Activated CD4-positive, CD25-positive, alpha-beta regulatory T cell treated with anti-CD3 and anti-CD28 coated beads, Interleukin-2, amount 50 U/mL, for 72 hours (primary cell): Measurements from ENCODE around the gene TRAF3IP1.

Source experiments
- DNase-seq: peaks from one replicate; pipeline ENCODE4 v3.0.0; 2021

TRAF3IP1 gene

DNA sequence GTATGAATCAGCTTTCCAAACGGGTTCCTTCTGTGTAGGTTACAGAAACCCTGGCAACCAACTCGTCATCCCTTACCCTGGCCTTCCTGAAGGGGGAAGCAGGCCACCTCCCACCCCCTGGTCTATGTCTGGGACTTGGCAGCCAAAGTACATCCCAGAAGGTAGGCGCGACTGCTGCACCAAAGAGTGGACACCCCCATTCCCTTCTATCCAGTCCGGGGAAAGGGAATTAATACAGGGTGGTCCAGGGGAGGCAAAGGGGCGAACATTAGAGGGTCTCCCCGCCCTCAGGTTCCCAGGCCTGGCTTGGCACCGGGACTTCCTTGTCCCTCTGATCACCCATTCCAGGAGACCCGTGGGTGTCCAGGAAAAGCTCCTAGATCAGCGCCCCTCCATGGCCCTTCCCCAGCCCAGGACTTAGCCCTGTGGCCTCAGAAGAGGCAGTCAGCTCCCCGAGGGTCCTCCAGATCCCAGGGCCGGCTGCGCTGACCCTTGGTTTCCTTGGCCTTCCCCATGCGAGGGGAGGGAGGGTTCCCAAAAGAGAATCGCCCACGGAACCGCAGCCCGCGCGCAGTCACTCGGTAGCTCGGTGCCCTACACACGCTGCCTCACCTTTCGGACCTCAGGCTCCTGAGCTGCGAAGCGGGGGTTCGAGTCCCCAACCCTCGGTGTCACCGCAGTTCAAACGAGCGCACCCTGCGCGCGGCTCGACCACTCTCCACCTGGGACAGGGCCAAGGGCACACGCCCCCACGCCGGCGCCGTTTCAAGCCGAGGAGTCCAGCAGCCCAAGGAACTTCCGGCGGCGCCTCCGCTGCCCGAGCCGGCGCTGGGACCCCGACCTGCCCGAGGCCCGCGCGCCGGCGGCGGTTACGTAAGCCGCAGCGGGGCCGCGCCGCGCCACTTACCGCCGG lies 32.3 kb upstream of the TRAF3IP1 start, which contains the start of gene PER2:
Gene PER2 (minus strand): TSS at position 874 of the 913 bp plus-strand sequence. CDS start 10,674 bp downstream, outside the sequence.
- no peak for DNase-seq

DNA sequence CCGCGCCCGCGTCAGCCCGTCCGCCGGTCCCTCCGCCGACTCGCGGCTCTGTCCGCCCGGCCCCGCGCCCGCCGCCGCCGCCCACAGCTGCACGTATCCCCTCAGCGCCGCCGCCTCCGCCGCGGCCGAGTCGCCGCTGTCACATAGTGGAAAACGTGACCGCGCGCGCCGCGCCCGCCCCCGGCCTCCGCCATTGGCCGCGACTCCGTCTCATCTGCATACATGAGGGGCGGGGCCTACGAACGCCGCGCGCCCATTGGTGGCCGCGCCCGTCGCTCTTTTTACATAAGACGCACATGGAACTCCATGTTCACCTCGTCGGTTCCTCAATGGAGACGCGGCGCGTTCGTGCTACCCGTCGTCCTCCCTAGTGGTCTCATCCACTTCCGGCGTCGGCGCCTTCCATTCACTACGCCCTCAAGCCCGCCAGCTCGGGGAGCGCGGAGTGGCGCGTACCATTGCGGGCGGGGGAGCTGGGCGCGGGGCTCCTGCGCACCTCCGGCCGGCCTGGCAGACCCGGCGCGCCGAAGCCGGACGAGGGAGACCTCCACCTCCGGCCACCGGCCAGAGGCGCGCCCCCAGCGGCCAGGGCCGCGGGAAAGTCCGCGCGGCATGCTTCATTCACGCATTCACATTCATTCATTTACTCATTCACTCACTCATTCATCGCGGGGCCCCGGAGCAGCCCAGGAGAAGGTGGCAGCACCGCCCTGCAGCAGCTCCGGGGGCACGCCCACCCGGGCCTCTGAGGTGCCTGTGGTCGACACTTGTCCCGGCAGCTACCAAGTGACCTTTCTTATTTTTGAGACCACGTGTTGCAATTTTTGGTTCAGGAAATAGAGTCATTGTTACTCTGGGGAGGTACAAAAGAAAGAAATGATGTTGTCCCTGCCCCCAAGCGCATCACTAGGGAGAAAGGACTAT lies 31.4 kb upstream of the TRAF3IP1 start:
- peak; percentile 99 for DNase-seq

DNA sequence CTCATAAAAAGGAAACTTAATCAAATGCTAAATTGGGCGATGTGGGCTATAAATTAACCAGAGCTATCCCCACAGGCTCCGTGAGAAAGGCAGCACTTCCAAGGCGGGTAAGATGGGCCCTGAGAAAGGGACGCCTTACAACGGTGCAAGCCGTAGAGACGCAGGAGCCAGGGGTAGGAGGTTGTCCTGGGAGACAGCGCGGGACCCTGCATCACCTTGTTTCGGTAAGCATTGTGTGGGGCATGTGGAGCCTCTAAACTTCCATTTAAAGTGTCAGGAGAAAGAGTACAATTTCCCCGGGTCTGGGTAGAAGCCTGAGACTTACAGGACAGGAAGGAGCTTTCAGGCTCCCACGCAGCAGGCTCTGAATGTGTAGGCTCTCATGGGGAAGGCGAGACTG lies 30.7 kb upstream of the TRAF3IP1 start:
- no peak for DNase-seq

DNA sequence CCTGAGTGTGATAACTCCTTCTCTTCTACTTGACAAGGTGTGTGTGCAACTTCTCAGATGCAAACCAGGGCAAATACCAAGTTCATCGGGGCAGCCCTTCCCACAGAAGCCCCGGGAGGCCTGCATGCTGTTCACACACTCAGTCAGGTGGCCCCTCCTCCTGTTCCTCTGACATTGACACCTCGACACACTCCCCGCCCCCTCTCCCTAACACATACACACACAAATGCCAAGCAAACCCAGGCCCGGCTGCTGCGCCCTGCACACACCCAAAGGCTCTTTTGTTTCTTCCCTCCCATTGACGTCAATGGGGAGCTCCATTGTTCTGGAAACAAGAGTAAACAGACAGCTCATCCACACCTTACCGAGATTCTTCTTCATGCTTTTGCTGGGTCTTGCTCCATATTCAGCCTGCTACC lies 30.2 kb upstream of the TRAF3IP1 start:
- no peak for DNase-seq

DNA sequence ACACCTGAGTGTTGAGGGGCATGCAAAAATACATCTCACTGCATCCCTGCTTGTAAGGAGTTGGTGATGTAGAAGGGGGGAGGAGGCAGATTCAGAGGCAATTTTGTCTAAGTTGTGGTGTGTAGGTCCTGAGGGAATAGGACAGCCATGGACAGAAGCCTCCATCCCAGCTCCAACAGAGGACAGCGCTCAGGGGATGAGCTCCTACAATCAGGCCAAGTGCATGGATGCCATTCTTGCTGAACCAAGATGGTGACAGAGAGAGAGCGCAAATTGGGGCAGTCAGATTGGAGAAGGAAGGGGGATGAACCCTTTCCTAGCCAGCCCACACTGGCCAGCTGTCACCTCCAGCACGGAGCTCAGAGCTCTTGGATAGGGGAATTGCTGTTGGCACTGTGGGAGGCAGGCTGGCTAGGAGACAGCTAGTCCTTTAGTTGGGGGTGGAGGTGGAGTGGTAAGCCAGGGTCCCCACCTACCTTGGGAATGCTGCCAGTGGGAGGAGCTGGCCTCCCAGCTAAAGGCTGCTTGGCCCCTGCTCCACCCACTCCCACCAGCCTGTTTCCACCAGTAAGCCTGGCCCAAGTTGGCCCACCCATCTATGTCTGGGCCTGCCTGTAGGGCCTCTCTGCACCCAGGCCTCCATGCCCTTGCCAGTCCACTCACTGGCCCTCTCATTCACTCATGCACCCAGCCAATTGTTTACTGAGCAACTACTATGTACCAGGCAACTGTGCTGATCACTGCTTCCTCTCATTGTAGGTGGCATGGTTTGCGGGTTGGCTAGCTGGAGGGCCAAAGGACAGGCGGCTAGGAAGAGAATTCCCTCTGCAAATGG lies 29.4 kb upstream of the TRAF3IP1 start:
- no peak for DNase-seq

DNA sequence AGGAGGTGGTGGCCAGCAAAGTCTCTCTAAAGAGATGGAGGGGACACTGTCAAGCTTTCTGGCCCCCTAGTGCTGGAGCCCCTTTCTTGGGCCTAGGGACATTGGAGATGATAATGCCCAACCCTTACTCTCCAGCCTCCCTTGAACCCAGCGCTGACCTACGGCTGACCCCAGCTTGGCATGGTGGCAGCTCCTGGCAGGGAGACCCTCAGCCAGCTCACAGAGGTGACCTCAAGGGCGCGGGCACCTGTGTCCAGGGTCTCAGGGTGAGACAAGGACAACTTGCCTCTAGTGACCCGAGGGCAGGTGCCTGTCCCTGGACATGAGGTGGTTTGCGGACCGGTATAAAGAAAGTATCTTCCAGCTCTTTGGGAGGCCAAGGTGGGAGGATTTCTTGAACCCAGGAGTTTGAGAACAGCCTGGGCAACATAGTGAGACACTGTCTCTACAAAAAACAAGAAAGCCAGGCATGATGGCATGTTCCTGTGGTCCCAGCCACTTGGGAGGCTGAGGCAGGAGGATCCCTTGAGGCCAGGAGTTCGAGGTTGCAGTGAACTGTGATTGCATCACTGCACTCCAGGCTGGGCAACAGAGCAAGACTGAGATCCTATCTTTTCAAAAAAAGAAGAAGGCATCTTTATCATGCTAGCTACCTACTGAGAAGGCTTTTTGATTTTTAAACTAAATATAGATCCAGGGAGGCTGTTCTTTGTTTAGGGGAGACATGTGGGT lies 28.6 kb upstream of the TRAF3IP1 start:
- DNase-seq, result no peak

DNA sequence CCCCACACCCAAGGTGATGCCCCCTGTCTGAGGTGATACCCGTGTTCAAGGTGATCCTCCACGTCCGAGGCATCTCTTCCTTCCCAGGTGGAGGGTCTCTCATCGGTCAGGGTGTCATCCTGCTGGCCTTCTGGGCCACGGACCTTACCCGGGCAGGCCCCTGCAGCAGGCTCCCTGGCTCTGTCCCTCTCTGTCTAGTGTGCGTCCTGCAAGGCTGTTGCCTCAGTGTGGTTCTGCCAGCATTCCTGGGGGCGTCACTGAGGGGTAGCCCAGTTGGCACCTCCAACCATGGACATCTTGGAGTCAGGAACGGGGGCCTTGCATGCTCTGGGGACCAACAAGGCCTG lies 26.3 kb upstream of the TRAF3IP1 start:
- DNase-seq, result no peak

DNA sequence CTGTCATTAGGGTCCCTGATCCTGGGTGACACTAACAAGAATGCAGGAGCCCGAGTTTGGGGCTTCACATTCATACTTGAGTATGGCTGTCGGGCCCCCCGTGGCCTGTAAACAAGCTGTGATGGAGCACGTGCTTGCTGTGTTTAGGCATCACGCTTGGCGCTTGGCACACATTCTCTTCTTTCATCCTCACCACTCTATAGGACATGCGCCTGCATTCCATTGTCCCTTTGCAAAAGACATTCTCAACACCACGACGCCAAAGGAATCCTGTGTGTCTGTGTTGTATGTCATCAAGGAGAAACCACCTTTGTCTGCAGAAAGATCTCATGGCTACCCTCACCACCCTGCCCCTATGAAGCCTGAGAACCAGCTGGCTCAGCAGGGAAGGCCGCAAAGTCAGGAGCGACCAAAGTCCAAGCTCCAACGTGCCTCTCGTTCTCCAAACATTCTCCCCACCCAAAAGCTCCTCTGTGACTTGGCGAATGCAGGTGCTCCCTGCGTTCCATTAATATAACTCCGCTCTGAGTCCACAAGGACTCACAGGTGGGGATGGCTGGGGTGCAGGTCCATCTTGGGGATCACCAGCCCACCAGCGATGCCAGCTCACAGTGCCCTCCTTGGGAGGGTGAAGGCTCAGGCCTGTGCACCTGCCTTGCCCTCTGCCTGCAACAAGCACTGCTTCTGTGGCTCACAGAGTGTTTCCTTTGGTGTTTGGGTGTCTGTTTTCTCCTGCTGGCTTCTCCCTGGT lies 25.8 kb upstream of the TRAF3IP1 start:
- no peak for DNase-seq

DNA sequence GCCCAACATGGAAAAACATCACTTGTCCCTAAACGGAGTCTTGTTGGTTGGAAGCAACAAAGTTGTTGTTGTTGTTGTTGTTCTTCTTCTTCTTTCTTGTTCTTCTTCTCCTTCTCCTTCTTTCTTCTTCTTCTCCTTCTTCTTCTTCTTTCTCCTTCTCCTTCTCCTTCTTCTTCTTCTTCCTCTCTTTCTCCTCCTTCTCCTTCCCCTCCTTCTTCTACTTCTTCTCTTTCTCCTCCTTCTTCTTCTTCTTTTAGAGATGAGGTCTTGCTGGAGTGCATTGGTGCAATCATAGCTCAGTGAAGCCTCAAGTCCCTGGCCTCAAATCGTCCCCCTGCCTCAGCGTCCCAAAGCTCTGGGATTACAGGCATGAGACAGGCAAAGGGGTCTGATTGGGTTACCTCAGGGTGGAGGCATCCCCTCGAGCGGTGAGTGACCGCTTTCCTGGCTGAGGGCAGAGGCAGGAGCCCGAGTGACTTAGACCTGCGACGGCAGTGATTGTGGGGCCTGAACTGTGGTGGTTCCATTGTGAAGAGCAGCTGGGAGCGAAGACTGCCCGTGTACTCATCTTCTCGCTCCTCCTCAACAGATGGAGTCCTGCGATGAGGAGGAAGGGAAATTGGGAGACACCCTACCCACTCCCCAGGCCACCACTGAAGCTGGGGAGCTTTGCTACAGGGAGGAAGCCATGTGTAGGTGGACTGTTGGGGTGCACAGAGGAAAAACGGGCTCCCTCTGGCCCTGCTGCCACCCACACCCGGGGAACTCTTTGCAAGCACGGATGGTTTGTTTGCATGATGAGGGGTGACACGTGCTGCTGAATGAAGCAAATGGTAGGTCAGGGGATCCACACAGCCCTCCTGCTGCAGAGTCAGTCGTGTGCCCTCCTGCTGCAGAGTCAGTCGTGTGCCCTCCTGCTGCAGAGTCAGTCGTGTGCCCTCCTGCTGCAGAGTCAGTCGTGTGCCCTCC lies 24.9 kb upstream of the TRAF3IP1 start:
- no peak for DNase-seq

DNA sequence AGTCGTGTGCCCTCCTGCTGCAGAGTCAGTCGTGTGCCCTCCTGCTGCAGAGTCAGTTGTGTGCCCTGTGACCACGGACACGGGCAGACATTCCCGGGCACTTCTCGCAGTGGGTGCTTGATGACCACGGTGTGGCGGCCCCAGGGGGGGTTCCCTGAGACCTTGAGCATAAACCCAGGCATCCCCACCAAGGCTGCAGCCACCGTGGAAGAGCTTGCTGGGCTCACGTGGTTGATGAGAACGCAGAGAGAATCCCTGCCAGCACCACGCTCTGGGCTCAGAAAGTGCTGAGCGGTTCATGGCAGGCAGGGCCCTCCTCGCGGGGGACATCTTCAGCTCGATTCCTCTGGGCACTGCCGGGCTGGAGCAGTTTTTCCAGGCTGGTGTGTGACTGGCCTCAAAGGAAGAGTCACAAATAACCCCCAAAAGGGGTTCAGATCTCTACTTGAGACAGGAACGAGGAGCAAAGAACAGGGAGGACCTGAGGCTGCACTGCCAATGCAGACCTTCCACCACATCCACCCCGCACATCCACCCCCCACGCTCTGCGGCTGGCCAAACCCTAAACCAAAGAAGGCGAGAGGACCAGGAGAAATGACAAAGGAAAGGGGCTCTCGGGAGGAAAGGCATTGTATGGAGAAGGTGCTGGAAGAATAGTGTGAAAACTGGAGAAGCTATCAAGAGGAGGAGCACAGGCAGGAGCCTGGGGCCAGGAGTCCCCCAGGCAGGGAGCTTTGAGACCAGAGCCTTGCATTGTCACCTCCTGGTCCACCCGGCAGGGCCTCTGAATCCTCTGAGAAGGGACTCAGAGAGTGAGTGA lies 23.5 kb upstream of the TRAF3IP1 start:
- DNase-seq, result no peak

DNA sequence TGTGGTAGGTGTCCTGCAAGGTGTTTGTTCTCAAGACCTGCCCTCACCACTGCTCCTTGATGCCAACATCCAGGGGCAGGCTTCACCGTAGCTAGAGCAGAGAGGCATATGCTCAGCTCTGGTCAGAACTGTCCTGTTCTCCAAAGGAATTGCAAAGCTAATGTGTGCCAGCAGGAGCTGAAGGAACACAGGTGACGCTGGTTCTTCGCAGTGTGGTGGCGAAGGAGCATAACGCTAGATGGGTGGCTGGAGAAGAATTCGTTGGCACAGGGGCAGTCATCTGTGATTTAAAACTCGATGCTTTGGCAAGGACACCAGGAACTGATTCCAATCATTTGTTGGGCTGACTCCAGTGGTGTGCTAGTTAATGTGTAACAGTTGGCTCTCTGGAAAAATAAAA lies 20.5 kb upstream of the TRAF3IP1 start:
- DNase-seq, result no peak

DNA sequence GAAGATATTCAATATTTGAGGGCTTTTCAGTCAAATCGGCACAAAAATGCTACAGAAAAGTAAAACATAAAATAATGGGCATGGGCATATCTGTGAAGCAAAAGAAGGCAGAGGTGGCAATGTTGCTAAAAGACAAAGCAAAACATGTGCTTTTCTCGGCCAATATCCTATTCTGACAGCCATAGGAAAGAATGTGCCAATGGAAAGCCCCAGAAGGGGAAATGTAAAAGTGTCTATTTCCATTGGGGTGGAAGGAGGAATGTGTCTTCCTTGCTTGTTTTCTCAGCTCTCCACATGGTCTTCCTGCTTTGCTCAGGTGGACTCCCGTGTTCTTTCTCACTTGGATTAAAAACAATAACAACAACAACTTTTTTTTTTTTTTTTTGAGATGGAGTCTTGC lies 18.2 kb upstream of the TRAF3IP1 start:
- no peak for DNase-seq

DNA sequence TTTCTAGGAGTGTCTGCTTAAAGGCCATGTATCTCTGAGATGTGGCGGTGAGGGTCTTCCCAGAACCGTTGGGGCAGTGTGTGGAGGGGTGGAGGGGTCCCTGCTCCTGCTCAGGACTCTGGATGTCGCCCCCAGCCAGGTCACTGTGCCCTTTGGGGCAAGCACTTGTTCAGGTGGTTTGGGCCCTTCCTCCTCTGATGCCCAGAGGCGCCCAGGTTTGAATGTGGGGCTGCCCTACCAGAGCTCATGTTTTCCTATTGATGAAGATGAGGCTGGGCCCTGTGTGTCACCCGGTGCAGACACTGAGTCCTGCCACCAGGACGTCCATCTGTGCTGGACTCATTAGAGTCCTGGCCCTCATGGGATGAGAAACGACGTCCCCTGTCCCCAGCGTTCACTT lies 17.6 kb upstream of the TRAF3IP1 start:
- DNase-seq, result no peak

DNA sequence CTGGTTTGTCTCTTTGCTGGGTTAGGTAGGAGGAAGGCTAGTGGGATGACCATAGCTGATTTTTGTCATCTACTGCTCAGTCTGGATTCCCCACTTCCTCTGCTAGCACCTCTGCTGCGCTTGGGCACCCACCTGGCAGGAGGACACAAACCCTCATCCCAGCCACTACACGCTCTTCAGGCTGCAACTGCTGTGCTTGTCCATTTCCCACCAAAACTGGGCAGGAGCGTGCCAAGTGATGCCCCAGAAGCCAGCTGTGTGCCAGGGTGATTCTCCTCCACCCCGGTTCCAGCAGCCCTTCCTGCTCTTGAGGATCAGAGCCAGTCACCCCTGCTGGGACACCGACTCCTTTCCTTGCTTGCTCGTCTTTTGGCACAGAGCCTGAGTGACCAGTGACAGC lies 16.2 kb upstream of the TRAF3IP1 start:
- DNase-seq, result peak; percentile 12

DNA sequence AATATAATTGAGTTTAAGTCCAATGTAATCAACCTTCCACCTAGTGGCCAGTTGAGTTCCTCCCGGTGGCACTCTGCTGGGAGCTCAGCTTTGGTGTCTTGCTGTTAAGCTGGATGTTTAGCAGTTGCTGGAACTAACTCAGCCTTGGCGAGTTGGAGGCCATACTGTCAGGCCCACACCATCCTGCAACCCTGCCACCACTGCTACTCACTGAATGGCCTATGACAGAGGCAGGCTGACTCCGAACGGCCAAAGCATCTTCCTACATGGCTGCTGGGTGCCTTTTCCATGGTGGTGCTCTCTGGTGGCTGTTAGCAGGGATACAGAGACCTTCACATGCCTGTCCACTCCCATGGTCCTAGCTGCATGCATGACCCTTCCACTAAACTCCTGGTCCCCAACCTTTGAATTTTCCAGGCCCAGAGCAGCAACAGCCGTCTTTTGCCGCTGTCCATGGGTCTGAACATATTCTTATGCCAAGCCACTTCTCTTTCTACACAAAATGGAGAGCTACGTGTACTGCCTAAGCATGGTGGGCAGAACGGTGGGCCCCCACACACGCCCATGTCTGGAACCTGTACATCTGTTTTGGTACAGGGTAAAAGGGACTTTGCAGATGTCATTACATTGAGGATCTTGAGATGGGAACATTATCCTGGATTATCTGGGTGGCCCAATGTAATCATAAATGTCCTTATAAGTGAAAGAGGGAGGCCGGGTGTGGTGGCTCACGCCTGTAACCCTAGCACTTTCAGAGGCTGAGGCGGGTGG lies 15.0 kb upstream of the TRAF3IP1 start:
- no peak for DNase-seq

DNA sequence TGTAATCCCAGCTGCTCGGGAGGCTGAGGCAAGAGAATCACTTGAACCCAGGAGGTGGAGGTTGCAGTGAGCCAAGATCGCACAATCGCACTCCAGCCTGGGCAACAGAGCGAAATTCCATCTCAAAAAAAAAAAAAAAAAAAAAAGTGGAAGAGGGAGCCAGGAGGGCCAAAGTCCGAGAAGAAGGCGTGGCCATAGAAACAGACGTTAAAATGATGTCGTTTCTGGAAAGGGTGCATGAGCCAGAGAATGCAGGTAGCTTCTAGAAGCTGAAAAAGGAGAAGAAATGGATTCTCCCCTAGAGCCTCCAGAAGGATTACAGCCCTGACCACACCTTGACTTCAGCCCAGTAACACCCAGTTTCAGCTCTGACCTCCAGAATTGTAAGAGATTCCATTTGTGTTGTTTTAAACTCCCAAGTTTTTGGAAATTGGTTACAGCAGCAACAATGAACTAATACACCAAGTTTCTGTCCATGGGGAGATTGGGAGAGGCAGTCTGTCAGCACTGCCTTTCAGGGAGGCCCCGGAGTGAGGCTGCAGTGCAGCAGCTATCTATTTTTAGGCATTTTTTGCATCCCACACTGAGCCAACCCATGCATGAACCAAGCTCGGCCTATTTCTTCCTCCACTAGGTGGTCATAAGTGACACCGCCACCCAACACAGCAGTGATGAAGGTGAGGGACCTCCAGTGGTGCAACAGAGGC lies 14.2 kb upstream of the TRAF3IP1 start:
- DNase-seq, result no peak

DNA sequence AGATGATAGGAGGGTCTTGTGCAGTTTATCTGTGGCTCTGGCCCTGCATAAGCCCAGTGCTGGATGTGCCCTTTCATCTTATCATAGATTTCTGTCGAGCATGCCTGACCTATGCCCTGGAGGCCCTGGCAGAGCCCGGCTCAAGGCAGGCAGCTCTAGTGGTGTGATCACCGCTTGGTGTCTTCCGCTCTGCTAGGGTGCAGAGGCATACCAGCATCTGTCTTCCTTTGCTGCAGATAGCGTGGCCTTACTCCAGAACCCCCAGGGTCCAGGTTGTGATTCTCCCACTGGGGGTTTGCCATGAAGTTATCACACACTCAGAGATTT lies 13.7 kb upstream of the TRAF3IP1 start:
- no peak for DNase-seq

DNA sequence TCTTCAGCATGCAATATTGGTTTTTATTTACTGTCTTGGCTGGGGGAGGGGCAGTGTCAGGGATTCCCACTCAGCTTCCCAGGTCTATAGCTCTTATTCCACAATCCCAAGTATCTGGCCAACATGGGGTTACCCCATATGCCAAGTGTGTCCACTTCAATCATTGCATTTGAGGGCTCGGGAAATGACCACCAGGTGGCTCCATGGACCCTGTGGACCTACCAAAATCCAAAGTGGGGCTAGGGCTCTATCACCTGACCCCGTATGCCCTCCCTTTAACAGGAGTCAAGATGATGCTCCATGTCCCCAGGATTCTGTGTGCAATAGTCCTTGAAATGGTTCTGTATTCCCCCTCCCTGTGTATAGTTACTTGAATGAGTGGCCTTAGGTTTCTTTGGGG lies 12.1 kb upstream of the TRAF3IP1 start:
- DNase-seq, result no peak
